ENCODE data around the gene EIF4G1.
"Not testable (repeated sequence)": the region's sequence is repeated elsewhere in the genome, so short reads cannot be mapped to it uniquely, and the experiment has no call there.

EIF4G1 gene

GRCh38 chr3:184339001-184339400, 24.6 kb downstream of the EIF4G1 start:
- no peak overlapping the region for H3K4me3 ChIP-seq (ENCODE audit: low read depth in 1 of 2, low read length in 1 of 2)
- H3K4me1 ChIP-seq (ENCODE audit: control insufficient read depth in 1 of 2, insufficient read depth in 1 of 2, low read depth in 1 of 2, low read length in 1 of 2): peaks cover 15 to 23% of the 10 kb centered on the region in 2 experiments
- H3K27ac ChIP-seq: no peak overlapping the region
- H3K9me3 ChIP-seq: no peaks in the 10 kb centered on the region
- no peak for TF ChIP-seq CTCF (IDR thresholded peaks at IDR 0.05)
- peaks cover 31% of the 10 kb centered on the region for H3K36me3 ChIP-seq
- H3K27me3 ChIP-seq: peaks cover 26% of the 10 kb centered on the region

- H3K4me3 ChIP-seq (ENCODE audit: low read depth in 1 of 2, low read length in 1 of 2); H3K9me3 ChIP-seq; H3K27ac ChIP-seq: not testable (repeated sequence)
- Histone ChIP-seq H3K27me3 (peaks cover 26% of the 10 kb centered on the region), H3K36me3 (peaks cover 30% of the 10 kb centered on the region), H3K4me1 (ENCODE audit: control insufficient read depth in 1 of 2, insufficient read depth in 1 of 2, low read depth in 1 of 2, low read length in 1 of 2) (peaks cover 15 to 23% of the 10 kb centered on the region in 2 experiments)
Measured at GRCh38 chr3:184339451-184340135, 25.2 kb downstream of the EIF4G1 start.

GRCh38 chr3:184341925-184342324, 27.5 kb downstream of the EIF4G1 start:
- Histone ChIP-seq H3K4me3 (ENCODE audit: low read depth in 1 of 2, low read length in 1 of 2) (no peak overlapping the region), H3K9me3 (no peaks in the 10 kb centered on the region), H3K27ac (no peak overlapping the region), H3K27me3 (peaks cover 23% of the 10 kb centered on the region), H3K4me1 (ENCODE audit: control insufficient read depth in 1 of 2, insufficient read depth in 1 of 2, low read depth in 1 of 2, low read length in 1 of 2) (peaks cover 2 to 9% of the 10 kb centered on the region in 2 experiments), H3K36me3 (peaks cover 33% of the 10 kb centered on the region)
- no peak for TF ChIP-seq CTCF (IDR thresholded peaks at IDR 0.05)

GRCh38 chr3:184343200-184343876, 28.9 kb downstream of the EIF4G1 start:
- peaks cover 9% of the 10 kb centered on the region for H3K27me3 ChIP-seq
- H3K27ac ChIP-seq: no peak overlapping the region
- TF ChIP-seq CTCF (IDR thresholded peaks at IDR 0.05): no peak
- H3K9me3 ChIP-seq: no peaks in the 10 kb centered on the region
- peaks cover 33% of the 10 kb centered on the region for H3K36me3 ChIP-seq
- peaks cover 0 to 3% of the 10 kb centered on the region in 2 experiments for H3K4me1 ChIP-seq (ENCODE audit: control insufficient read depth in 1 of 2, insufficient read depth in 1 of 2, low read depth in 1 of 2, low read length in 1 of 2)
- no peak overlapping the region for H3K4me3 ChIP-seq (ENCODE audit: low read depth in 1 of 2, low read length in 1 of 2)

- TF ChIP-seq CTCF (IDR thresholded peaks at IDR 0.05): no peak
- Histone ChIP-seq H3K9me3 (no peaks in the 10 kb centered on the region), H3K4me1 (ENCODE audit: control insufficient read depth in 1 of 2, insufficient read depth in 1 of 2, low read depth in 1 of 2, low read length in 1 of 2) (no peaks in the 10 kb centered on the region), H3K36me3 (peaks cover 33% of the 10 kb centered on the region), H3K27me3 (no peaks in the 10 kb centered on the region), H3K4me3 (ENCODE audit: low read depth in 1 of 2, low read length in 1 of 2) (no peak overlapping the region), H3K27ac (no peak overlapping the region)
Measured at GRCh38 chr3:184344579-184345316, 30.3 kb downstream of the EIF4G1 start.
